ENCODE measurements around the gene ASPSCR1. TPM values are rescaled to one million over a fixed set of nuclear protein-coding genes. Genes with fewer than 3 reads are reported as not detected.

The ASPSCR1 gene
- total RNA-seq (2014; rRNA removed; shearing (Covaris generic)) (66.7 and 89.1 TPM in 2 replicates), total RNA-seq (2022) (77.8 and 81.8 TPM in 2 replicates), Bru-seq, nascent RNA (percentile 56 among the genes with signal in this experiment), BruChase-seq, experiment 1, labeled RNA remaining after a 6-hour chase (percentile 64 among the genes with signal in this experiment), BruChase-seq, experiment 2, labeled RNA remaining after a 2-hour chase (percentile 63 among the genes with signal in this experiment)
- long read RNA-seq, full-length matches to known transcripts = 129 of 236 reads
- long read RNA-seq, partial matches to known transcripts = 26 of 236 reads
- long read RNA-seq, other reads (novel, unspliced or antisense) = 81 of 236 reads

GRCh38 chr17:81977211-81977808, at the start of gene ASPSCR1:
ASPSCR1 (plus strand) TSS chr17:81977629; CDS start chr17:81977647, 18 bp downstream.
- H2AFZ ChIP-seq (ENCODE audit: low read length) = peak within 1 kb of the TSS; percentile 63
- no peaks in the 10 kb centered on the region for H3K9me2 ChIP-seq (ENCODE audit: insufficient read depth, low read length)
- ChIA-PET POLR2A (interaction anchor here (0.5 to 0.9 kb wide), 4 partner anchors 9 to 885 kb away, joined by 3 to 7 read pairs (median 4); no protein-coding TSS in a partner anchor), CTCF (ENCODE audit: unreplicated experiment) (interaction anchor here (1.1 kb wide), 1 partner anchor 43 kb away, joined by 3 read pairs; no protein-coding TSS in a partner anchor)
- H3K4me2 ChIP-seq (ENCODE audit: low read length) = peak within 1 kb of the TSS; percentile 95
- no peaks in the 10 kb centered on the region for H4K20me1 ChIP-seq (ENCODE audit: insufficient read depth, low read length)
- peaks cover 10% of the 10 kb centered on the region; the same call in 1 of the 2 replicates for H3K79me2 ChIP-seq (ENCODE audit: insufficient read depth, low read depth, low read length)
- H3K27ac ChIP-seq (ENCODE audit: low read depth, low read length, poor library complexity, severe bottlenecking) = peak within 1 kb of the TSS; percentile 59
- peaks cover 9% of the 10 kb centered on the region; the same call in 1 of the 2 replicates for H3K9me3 ChIP-seq (ENCODE audit: low read length)
- TF ChIP-seq, protein P1, sequence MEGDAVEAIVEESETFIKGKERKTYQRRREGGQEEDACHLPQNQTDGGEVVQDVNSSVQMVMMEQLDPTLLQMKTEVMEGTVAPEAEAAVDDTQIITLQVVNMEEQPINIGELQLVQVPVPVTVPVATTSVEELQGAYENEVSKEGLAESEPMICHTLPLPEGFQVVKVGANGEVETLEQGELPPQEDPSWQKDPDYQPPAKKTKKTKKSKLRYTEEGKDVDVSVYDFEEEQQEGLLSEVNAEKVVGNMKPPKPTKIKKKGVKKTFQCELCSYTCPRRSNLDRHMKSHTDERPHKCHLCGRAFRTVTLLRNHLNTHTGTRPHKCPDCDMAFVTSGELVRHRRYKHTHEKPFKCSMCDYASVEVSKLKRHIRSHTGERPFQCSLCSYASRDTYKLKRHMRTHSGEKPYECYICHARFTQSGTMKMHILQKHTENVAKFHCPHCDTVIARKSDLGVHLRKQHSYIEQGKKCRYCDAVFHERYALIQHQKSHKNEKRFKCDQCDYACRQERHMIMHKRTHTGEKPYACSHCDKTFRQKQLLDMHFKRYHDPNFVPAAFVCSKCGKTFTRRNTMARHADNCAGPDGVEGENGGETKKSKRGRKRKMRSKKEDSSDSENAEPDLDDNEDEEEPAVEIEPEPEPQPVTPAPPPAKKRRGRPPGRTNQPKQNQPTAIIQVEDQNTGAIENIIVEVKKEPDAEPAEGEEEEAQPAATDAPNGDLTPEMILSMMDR (conservative IDR thresholded peaks at IDR 0.05; ENCODE audit: low read length) = no peak
- intact Hi-C loops (cut with micrococcal nuclease; ENCODE audit: unreplicated experiment) = loop anchor here (1.0 kb wide), 1 partner anchor 9 kb away; no protein-coding TSS in a partner anchor
- DNase-seq (ENCODE audit: low spot score) = peak; percentile 96
- no TSS peak for BruUV-seq (replicated peaks)
- peak within 1 kb of the TSS; percentile 85 for H3K4me3 ChIP-seq (ENCODE audit: low read depth, low read length, poor library complexity, severe bottlenecking)
- H3K4me1 ChIP-seq (ENCODE audit: insufficient read depth, low read length, poor library complexity, severe bottlenecking) = peaks cover 20% of the 10 kb centered on the region
- peaks cover 14% of the 10 kb centered on the region; the same call in 1 of the 2 replicates for H3K36me3 ChIP-seq (ENCODE audit: insufficient read depth, low read length)

DNA sequence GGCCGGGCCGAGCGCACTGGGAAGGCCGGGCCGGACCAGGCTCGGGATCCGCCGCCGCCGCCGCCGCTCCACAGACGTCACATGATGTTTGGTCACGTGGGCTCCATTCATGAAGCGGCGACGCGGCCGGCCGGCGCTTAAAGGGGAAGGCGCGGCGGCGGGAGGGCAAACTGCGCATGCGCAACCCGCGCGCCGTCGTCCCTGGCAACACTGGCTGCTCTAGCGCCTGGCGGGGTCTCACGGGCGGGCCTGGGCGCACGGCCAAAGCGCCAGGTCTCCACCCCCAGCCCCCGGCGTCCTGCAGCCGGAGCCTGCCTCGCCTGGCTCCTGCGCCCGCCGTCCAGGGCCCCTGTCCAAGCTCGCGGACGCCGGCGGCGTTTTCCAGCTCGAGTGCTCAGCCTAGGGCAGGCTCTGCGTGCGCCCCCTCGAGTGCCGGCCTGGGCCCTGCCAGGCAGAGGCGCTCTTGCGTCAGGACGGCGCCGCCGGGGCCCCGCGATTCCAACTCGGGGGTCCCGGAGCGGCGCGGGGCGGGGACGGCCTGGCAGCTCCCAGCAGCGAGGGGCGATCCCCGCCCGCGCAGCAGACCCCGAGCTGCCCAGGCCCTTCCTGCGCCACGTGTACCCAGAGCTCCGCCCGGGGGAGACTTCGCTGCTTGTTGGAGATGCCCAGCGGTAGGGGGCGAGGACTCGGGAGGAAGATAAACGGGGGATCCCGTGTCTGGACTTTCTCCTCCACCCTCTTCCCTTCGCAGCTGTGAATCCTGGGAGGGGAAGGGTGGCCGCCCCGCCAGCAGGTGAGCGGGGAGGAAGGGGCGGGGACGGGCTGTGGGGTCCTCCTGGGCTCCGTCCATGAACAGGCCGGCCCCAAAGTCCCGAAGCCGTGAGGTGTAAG, 49.5 kb upstream of the ASPSCR1 start, which contains the start of gene MAFG:
Gene MAFG (minus strand): TSS at position 83 of the 891 bp plus-strand sequence. CDS start 4,550 bp downstream, outside the sequence.
- H3K4me1 ChIP-seq (ENCODE audit: insufficient read depth, low read length, poor library complexity, severe bottlenecking) = peaks cover 34% of the 10 kb centered on the region
- POLR2A ChIA-PET = interaction anchor here (0.7 to 1.7 kb wide), 4 partner anchors 11 to 110 kb away, joined by 3 to 5 read pairs (median 4); partner anchors contain the start of gene DCXR

More for the DNA sequence above, 49.5 kb upstream of the ASPSCR1 start, which contains the start of gene MAFG:
- peak within 1 kb of the TSS; percentile 18 for H2AFZ ChIP-seq (ENCODE audit: low read length)
- H3K27ac ChIP-seq (ENCODE audit: low read depth, low read length, poor library complexity, severe bottlenecking) = peak within 1 kb of the TSS; percentile 60
- DNase-seq (ENCODE audit: low spot score) = peak; percentile 98
- no peaks in the 10 kb centered on the region for H3K9me2 ChIP-seq (ENCODE audit: insufficient read depth, low read length)
- H3K79me2 ChIP-seq (ENCODE audit: insufficient read depth, low read depth, low read length) = peaks cover 37% of the 10 kb centered on the region
- no peaks in the 10 kb centered on the region for H3K9me3 ChIP-seq (ENCODE audit: low read length)
- no TSS peak for BruUV-seq (replicated peaks)
- H4K20me1 ChIP-seq (ENCODE audit: insufficient read depth, low read length) = no peaks in the 10 kb centered on the region
- CTCF ChIA-PET (ENCODE audit: unreplicated experiment) = interaction anchor here (0.6 to 1.0 kb wide), 2 partner anchors 59 to 224 kb away, joined by 4 read pairs; partner anchors contain the start of gene MRPL12
- H3K4me2 ChIP-seq (ENCODE audit: low read length) = peak within 1 kb of the TSS; percentile 85
- peak within 1 kb of the TSS; percentile 80 for H3K4me3 ChIP-seq (ENCODE audit: low read depth, low read length, poor library complexity, severe bottlenecking)
- intact Hi-C loops (cut with micrococcal nuclease; ENCODE audit: unreplicated experiment) = loop anchor here (2.0 kb wide), 2 partner anchors 57 to 215 kb away; partner anchors contain the start of genes ARHGDIA and SLC25A10
- TF ChIP-seq, protein P1 (conservative IDR thresholded peaks at IDR 0.05; ENCODE audit: low read length) = peak; percentile 84
- no peak for TF ChIP-seq EZH2phosphoT487 (IDR thresholded peaks at IDR 0.05; ENCODE audit: borderline replicate concordance, low read depth, low read length)
- H3K36me3 ChIP-seq (ENCODE audit: insufficient read depth, low read length) = peaks cover 2% of the 10 kb centered on the region; the same call in 1 of the 2 replicates
